Right lobe of liver (tissue), 4 donors: ENCODE data around the gene LCMT2.

Experiments used
- CTCF ChIP-seq, 4 donors: fragments of 200-600 bp in 3 of 4; fragments of 450-650 bp in 1 of 4; IDR thresholded peaks; one replicate each; pipeline versions ENCODE4 v1.5.1 to v1.8.0; 2016 to 2022; ENCODE audit warnings: antibody characterized with exemption in 4 of 4, mild to moderate bottlenecking in 2 of 4
- POLR2A ChIP-seq: fragments of 450-650 bp; IDR thresholded peaks from one replicate; pipeline ENCODE4 v1.6.1; 2017; ENCODE audit warnings: antibody characterized with exemption, mild to moderate bottlenecking
- donor health status: DM: no; HTN: no; CAD: no.
- donor health status: DM: no; HTN: no; CAD: no.
- donor health status: DM: no; HTN: yes; CAD: no.

DNA sequence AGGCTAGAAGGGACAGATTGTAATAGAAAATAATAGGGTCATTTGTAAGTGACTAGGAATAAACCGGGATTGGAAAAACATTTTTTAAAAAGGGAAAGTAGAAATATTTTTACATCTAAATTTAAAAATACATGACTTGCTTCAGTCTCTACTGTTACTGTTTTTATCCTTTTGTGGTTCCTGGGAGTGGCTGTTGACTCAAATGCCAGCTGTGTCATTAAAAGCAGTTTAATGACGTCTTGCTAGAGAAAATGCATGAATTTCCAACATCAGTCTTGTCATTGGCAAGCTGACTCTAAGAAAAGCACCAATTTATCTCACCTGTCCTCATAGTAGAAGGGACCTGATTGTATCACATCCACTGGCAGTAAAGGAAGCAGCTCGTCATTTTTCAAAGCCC is 16.7 kb upstream of the LCMT2 start:
- TF ChIP-seq CTCF (IDR thresholded peaks at IDR 0.05): no peak
- no peak for TF ChIP-seq POLR2A
